Spleen (tissue), 7 donors: ENCODE data around the gene DNAJC8.

ENCODE experiments used
- CTCF ChIP-seq, 11 experiments: fragments of 200-600 bp in 7 of 11; fragments of 450-650 bp in 4 of 11; sonication (generic) in 4 of 11; IDR thresholded peaks in 8 of 11; conservative IDR thresholded peaks in 3 of 11; 1 replicate in 7 of 11; 2 replicates in 4 of 11; pipeline versions ENCODE4 v1.4.0 to v1.8.0; 2016 to 2021; ENCODE audit warnings: antibody characterized with exemption in 11 of 11, inconsistent platforms in 4 of 11, mild to moderate bottlenecking in 1 of 11
- POLR2A ChIP-seq, 3 donors: fragments of 450-650 bp; IDR thresholded peaks; one replicate each; pipeline ENCODE4 v1.5.1; 2017; ENCODE audit warnings: antibody characterized with exemption in 3 of 3, mild to moderate bottlenecking in 1 of 3
- donor health status: DM: no; HTN: no; CAD: no; lungs with moderate emphysema.
- donor health status: DM: no; HTN: no; CAD: no.
- donor health status: DM: no; HTN: no; CAD: no.

GRCh38 chr1:28257736-28258135 lies 24.9 kb upstream of the DNAJC8 start:
- TF ChIP-seq CTCF (IDR thresholded peaks at IDR 0.05 in 8 of 11, conservative IDR thresholded peaks at IDR 0.05 in 3 of 11) (no peak), POLR2A (IDR thresholded peaks at IDR 0.05) (no peak)
